A673 (cell line): ENCODE results near the gene ELANE.

ENCODE experiments used
- EZH2 ChIP-seq: fragments of 200-600 bp; sonication (generic); IDR thresholded peaks from 2 replicates; pipeline ENCODE4 v1.6.1; 2017; ENCODE audit warnings: borderline replicate concordance, low read depth, mild to moderate bottlenecking, mixed read lengths, antibody characterized with exemption, low read length; ENCODE audit not compliant: poor library complexity, severe bottlenecking
- TF ChIP-seq, protein P1 (sequence below): fragments of 300-800, 200-600 bp; sonication (generic); conservative IDR thresholded peaks from 2 replicates; pipeline ENCODE4 v1.5.1; 2017; ENCODE audit warnings: low read depth, mild to moderate bottlenecking, antibody characterized with exemption, low read length, moderate library complexity, mixed read lengths

DNA sequence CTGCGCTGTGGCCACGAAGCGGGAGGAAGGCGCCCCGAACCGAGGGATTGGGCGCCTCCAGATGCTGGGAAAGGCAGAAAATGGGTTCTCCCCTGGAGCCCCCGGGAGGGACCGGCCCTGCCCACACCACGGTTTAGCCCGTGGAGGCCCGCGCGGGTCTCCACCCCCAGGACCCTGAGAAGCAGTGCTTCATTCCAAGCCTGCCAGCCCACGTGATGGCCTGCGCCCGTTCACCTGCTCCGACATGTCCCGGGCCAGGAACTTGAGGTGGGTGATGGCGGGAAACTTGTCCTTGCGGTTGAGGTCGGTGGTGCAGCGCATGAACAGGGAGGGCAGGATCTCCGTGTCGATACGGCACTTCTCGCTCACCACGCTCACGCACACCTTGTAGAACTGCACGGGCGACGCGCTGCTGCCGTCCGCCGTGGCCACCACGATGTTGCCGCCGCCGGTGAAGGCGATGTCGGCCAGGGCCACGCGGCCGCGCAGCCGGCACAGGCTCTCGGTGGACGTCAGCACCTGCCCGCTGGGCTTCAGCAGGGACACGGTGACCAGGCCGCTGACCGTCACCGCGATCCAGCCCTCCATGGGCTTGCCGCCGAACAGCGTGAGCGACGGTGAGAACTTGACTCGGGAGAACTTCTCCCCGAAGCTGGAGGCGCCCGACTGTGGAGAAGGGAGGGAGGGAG, 33.6 kb downstream of the ELANE start:
- TF ChIP-seq, protein P1, sequence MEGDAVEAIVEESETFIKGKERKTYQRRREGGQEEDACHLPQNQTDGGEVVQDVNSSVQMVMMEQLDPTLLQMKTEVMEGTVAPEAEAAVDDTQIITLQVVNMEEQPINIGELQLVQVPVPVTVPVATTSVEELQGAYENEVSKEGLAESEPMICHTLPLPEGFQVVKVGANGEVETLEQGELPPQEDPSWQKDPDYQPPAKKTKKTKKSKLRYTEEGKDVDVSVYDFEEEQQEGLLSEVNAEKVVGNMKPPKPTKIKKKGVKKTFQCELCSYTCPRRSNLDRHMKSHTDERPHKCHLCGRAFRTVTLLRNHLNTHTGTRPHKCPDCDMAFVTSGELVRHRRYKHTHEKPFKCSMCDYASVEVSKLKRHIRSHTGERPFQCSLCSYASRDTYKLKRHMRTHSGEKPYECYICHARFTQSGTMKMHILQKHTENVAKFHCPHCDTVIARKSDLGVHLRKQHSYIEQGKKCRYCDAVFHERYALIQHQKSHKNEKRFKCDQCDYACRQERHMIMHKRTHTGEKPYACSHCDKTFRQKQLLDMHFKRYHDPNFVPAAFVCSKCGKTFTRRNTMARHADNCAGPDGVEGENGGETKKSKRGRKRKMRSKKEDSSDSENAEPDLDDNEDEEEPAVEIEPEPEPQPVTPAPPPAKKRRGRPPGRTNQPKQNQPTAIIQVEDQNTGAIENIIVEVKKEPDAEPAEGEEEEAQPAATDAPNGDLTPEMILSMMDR, result no peak
- TF ChIP-seq EZH2, result no peak
